HG03442 (cell line): Measurements from ENCODE around the gene CADM3.

Experiments
- ATAC-seq: cut with Tn5 transposase; IDR thresholded peaks from one replicate; pipeline ENCODE4 v1.9.1; 2021; ENCODE audit warnings: mild to moderate bottlenecking, moderate library complexity; ENCODE audit not compliant: unreplicated experiment

CADM3 gene

GRCh38 chr1:159172614-159173291 lies 1.3 kb downstream of the CADM3 start:
- ATAC-seq: no peak

GRCh38 chr1:159173320-159173719 lies 1.9 kb downstream of the CADM3 start:
- no peak for ATAC-seq

GRCh38 chr1:159175571-159175970 lies 4.2 kb downstream of the CADM3 start:
- ATAC-seq: no peak

GRCh38 chr1:159177272-159177907 lies 6.0 kb downstream of the CADM3 start:
- no peak for ATAC-seq

GRCh38 chr1:159179906-159180305 lies 8.5 kb downstream of the CADM3 start:
- ATAC-seq: no peak

GRCh38 chr1:159180516-159180915 lies 9.1 kb downstream of the CADM3 start:
- no peak for ATAC-seq

- no peak for ATAC-seq
Measured at GRCh38 chr1:159181328-159182024, 10.1 kb downstream of the CADM3 start.

GRCh38 chr1:159184201-159184600 lies 12.8 kb downstream of the CADM3 start:
- ATAC-seq: no peak

- ATAC-seq: no peak
Measured at GRCh38 chr1:159185121-159185520, 13.7 kb downstream of the CADM3 start.

GRCh38 chr1:159187033-159187432 lies 15.6 kb downstream of the CADM3 start:
- ATAC-seq: no peak

GRCh38 chr1:159187647-159188374 lies 16.4 kb downstream of the CADM3 start:
- no peak for ATAC-seq

- ATAC-seq: peak; percentile 98
Measured at GRCh38 chr1:159188375-159188788, 17.0 kb downstream of the CADM3 start.

- no peak for ATAC-seq
Measured at GRCh38 chr1:159190441-159190840, 19.0 kb downstream of the CADM3 start.

GRCh38 chr1:159196543-159196942 lies 25.1 kb downstream of the CADM3 start:
- ATAC-seq: no peak

- peak; percentile 87 for ATAC-seq
Measured at GRCh38 chr1:159197561-159198557, 26.4 kb downstream of the CADM3 start.

- no peak for ATAC-seq
Measured at GRCh38 chr1:159199901-159200300, 28.5 kb downstream of the CADM3 start.

- ATAC-seq: no peak
Measured at GRCh38 chr1:159200769-159201168, 29.4 kb downstream of the CADM3 start.

- ATAC-seq: no peak
Measured at GRCh38 chr1:159201642-159202041, 30.2 kb downstream of the CADM3 start.

GRCh38 chr1:159203610-159204009 lies 32.2 kb downstream of the CADM3 start:
- no peak for ATAC-seq
